ENCODE data around the gene PHACTR3.

Gene PHACTR3

DNA sequence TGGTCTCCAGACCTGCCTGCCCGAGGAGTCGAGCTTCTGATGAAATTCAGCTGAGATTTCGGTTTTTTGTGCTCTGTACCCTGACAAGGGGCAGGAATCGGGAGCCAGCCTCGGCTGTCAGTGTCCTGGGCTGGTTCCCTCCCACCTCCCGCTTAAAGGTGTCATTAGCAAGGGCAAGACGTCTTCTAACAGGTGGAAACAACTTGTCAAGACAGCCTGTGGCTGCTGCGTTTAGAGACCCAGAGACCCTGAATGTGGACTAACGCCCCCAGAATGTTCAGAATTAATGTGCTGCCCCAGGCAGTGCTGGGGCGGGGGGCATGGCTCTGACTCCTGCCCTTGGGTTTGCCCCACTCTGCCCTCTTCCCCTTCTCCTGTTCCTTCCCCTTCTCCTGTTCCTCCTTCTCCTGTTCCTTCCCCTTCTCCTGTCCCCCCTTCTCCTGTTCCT lies 69.7 kb downstream of the PHACTR3 start:
- no peak for DNase-seq (ENCODE audit: low read depth)

DNA sequence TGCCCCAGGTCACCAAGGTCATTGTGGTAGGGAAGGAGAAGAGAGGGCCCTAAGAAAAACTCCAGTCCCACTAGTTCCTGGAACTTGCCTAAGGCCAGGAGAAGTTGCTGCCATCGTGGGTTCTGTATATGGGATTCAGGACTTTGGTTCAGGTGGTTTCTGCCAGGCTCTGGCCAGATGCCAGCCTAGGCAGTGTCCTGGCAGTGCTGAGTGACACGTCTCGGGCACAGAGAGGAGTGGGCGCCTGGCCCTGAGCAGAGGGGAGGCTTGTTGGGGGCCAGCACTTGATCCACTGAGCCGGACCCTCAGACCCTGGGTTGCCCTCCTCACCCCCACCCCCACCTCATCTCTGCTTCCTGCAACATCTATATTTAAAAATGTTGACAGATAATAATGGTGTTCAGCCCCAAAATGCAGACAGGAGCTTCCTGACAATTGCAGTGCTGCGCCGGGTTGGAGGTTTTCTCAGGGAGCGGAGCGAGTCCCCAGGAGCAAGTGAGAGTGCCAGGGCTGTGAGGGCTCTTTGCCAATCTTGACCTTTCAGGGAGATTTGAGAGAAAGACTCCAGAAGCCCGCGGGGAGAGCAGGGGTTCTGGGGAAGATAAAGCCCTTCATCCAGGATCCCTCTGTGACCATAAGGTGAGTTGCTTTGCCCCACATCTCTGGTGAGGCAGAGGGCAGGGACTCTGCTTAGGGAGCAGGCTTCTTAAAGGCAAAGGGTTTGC lies 71.9 kb downstream of the PHACTR3 start:
- no peak for DNase-seq (ENCODE audit: low read depth)
- no peak overlapping the region for H3K4me3 ChIP-seq (ENCODE audit: low read depth, low read length)
- TF ChIP-seq, protein P1, sequence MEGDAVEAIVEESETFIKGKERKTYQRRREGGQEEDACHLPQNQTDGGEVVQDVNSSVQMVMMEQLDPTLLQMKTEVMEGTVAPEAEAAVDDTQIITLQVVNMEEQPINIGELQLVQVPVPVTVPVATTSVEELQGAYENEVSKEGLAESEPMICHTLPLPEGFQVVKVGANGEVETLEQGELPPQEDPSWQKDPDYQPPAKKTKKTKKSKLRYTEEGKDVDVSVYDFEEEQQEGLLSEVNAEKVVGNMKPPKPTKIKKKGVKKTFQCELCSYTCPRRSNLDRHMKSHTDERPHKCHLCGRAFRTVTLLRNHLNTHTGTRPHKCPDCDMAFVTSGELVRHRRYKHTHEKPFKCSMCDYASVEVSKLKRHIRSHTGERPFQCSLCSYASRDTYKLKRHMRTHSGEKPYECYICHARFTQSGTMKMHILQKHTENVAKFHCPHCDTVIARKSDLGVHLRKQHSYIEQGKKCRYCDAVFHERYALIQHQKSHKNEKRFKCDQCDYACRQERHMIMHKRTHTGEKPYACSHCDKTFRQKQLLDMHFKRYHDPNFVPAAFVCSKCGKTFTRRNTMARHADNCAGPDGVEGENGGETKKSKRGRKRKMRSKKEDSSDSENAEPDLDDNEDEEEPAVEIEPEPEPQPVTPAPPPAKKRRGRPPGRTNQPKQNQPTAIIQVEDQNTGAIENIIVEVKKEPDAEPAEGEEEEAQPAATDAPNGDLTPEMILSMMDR (IDR thresholded peaks at IDR 0.05; ENCODE audit: insufficient read depth, low read depth, low read length, missing control alignments), result no peak

More for the DNA sequence above, 69.7 kb downstream of the PHACTR3 start:
- no peak overlapping the region for H3K4me3 ChIP-seq (ENCODE audit: low read depth, low read length)
- TF ChIP-seq, protein P1 (IDR thresholded peaks at IDR 0.05; ENCODE audit: insufficient read depth, low read depth, low read length, missing control alignments), result no peak

DNA sequence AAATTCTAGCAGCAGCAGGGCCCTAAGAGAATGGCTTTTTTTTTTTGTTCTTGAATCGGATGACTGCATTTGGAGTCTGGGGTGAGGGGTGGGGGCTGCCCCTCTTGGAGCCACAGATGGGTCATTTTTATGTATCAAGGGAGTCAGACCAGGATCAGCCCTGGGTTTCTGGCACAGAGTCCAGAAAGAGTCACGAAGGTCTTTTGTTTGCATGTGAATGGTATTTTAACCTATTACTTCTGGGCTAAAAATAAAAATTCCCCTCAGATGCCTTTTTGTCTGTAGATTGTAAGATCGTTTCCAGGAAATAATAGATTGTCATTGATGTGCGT lies 72.5 kb downstream of the PHACTR3 start:
- TF ChIP-seq, protein P1 (IDR thresholded peaks at IDR 0.05; ENCODE audit: insufficient read depth, low read depth, low read length, missing control alignments), result no peak
- DNase-seq (ENCODE audit: low read depth), result no peak
- H3K4me3 ChIP-seq (ENCODE audit: low read depth, low read length), result no peak overlapping the region

DNA sequence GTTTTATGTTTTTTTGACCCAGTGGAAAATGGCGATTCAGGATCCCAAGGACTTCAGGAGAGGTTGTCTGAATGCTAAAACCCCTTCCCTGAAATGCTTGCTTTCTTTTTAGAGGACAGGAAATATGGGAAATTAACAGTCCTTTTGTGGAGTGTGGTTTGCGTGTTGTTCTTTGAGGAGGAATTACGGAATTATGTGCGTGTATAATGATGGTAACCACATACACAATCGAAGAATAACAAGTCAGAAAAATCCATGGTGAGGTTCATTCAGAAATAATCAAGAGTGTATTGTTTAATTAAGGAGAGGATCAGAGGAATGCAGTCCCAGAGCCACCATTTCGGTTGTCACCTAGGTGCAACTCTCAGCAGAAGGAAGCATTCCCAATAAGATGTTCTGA lies 73.2 kb downstream of the PHACTR3 start:
- no peak for DNase-seq (ENCODE audit: low read depth)
- TF ChIP-seq, protein P1 (IDR thresholded peaks at IDR 0.05; ENCODE audit: insufficient read depth, low read depth, low read length, missing control alignments), result no peak

DNA sequence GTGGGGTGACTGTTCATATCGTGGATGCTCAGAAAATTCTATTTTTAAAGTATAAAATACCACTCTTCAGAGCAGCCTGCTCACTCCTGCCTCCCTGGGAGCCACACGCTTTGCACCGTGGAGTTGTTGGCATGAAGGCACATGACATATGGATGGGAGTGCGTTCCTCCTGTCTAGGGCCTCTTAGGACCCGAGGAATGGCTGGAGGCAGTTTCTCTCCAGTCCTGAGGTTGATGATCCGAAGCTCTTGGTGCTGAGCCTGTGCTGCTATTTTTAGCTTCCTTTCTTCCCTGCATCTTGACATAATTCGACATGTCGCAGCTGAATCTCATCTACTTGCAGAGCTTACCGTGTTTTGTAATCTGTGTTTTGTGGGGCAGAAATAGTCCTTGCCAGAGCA lies 73.9 kb downstream of the PHACTR3 start:
- TF ChIP-seq, protein P1 (IDR thresholded peaks at IDR 0.05; ENCODE audit: insufficient read depth, low read depth, low read length, missing control alignments), result no peak
- H3K4me3 ChIP-seq (ENCODE audit: low read depth, low read length), result no peak overlapping the region
- no peak for DNase-seq (ENCODE audit: low read depth)

More for the DNA sequence above, 73.2 kb downstream of the PHACTR3 start:
- no peak overlapping the region for H3K4me3 ChIP-seq (ENCODE audit: low read depth, low read length)

- TF ChIP-seq, protein P1 (IDR thresholded peaks at IDR 0.05; ENCODE audit: insufficient read depth, low read depth, low read length, missing control alignments), result no peak
- H3K4me3 ChIP-seq (ENCODE audit: low read depth, low read length), result no peak overlapping the region
Observed at GRCh38 chr20:59678951-59679350, 74.6 kb downstream of the PHACTR3 start.

GRCh38 chr20:59680148-59680650 lies 75.9 kb downstream of the PHACTR3 start:
- DNase-seq (ENCODE audit: low read depth), result no peak
- H3K4me3 ChIP-seq (ENCODE audit: low read depth, low read length), result no peak overlapping the region
- TF ChIP-seq, protein P1 (IDR thresholded peaks at IDR 0.05; ENCODE audit: insufficient read depth, low read depth, low read length, missing control alignments), result no peak

More at GRCh38 chr20:59678951-59679350, 74.6 kb downstream of the PHACTR3 start:
- no peak for DNase-seq (ENCODE audit: low read depth)
